ENCODE results near the gene BLOC1S6.

DNA sequence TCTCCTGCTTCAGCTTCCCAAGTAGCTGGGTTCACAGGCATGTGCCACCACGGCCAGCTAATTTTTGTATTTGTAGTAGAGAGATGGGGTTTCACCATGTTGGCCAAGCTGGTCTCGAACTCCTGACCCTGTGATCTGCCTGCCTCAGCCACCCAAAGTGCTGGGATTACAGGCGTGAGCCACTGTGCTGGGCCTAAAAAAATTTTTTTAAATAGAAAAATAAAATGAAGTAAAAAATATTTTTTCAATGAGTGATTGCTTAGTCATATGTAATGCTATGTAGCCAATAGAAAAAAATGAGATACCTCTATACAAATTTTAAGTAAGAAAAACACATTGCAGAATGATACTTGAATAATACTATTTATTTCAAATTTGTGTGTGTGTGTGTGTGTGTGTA is 36.7 kb upstream of the BLOC1S6 start:
- TF ChIP-seq, protein P1, sequence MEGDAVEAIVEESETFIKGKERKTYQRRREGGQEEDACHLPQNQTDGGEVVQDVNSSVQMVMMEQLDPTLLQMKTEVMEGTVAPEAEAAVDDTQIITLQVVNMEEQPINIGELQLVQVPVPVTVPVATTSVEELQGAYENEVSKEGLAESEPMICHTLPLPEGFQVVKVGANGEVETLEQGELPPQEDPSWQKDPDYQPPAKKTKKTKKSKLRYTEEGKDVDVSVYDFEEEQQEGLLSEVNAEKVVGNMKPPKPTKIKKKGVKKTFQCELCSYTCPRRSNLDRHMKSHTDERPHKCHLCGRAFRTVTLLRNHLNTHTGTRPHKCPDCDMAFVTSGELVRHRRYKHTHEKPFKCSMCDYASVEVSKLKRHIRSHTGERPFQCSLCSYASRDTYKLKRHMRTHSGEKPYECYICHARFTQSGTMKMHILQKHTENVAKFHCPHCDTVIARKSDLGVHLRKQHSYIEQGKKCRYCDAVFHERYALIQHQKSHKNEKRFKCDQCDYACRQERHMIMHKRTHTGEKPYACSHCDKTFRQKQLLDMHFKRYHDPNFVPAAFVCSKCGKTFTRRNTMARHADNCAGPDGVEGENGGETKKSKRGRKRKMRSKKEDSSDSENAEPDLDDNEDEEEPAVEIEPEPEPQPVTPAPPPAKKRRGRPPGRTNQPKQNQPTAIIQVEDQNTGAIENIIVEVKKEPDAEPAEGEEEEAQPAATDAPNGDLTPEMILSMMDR (conservative IDR thresholded peaks at IDR 0.05; ENCODE audit: low read depth, low read length), result no peak
- TF ChIP-seq EZH2phosphoT487 (IDR thresholded peaks at IDR 0.05; ENCODE audit: borderline replicate concordance, low read length), result no peak

Data from PC-3 (cell line).